Stimulated activated CD8-positive, alpha-beta memory T cell treated with anti-CD3 and anti-CD28 coated beads, Interleukin-15, amount 100 ng/mL, for 48 hours (primary cell): Measurements from ENCODE around the gene MCF2L.

Experiments
- DNase-seq, 2 donors: peaks; one replicate each; pipeline ENCODE4 v3.0.0-alpha.2; 2020; ENCODE audit warnings: low read depth in 2 of 2

The MCF2L gene

GRCh38 chr13:113148940-113149503 lies 180.0 kb downstream of the MCF2L start:
- no peak for DNase-seq
